ENCODE data around the gene USP49. TPM values are rescaled to one million over a fixed set of nuclear protein-coding genes. Genes with fewer than 3 reads are reported as not detected.

USP49 gene
- total RNA-seq, 6 donors from 2014 or later = 2.7 to 16.8 (median 4.3) TPM

DNA sequence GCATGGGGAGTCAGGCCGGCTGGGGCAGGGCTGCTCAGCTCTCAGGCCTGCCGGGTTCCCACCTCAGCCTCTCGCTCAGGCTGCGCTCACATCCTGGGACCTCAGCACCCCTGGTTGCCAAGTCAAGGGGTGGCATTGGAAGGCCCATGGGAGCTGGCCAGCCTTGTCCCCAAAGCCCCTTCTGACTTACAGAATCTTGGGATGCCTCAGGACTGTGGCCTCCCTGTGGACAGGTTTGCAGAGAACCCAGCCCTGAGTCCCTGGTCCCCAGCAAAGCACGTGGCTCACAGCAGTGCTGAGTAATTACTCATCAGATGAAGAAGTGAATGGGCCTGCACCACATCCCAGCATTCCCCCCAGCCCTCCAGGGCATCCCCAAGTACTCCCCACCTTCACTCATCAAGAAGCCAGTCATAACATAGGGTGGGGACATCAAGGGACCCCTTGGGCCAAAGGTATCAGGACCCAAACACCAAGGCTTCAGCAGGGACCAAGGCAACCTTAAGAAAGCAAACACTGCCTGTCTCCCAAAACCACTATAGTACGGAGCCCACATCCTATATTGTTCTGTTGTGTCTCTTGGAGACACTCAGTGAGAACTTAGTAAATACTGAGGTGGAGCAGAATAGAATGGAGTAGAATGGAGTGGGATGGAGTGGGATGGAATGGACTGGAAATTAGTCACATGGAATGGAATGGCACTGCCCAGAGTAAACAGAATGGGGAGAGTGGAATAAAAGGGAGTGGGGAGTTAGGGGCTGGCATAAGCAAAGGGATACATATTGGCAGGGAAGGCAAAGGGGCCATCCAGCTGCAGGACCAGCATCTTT is 151.6 kb downstream of the USP49 start:
- Histone ChIP-seq H3K9me3 (no peaks in the 10 kb centered on the region), H3K4me1 (peaks cover 0 to 36% (median 7%) of the 10 kb centered on the region in 4 donors), H3K27ac (peak overlapping the region in 2 of 4 donors; percentile 21 to 69), H3K27me3 (no peaks in the 10 kb centered on the region), H3K36me3 (no peaks in the 10 kb centered on the region), H3K4me3 (peak overlapping the region in 2 of 4 donors; percentile 30 to 41)
- DNase-seq = no peak
- WGBS, 2 donors = 73 to 88% methylated on average over 4 to 6 of the region's 6 CpGs
- ATAC-seq (ENCODE audit: low FRiP score in 2 of 2) = no peak
- no peak for TF ChIP-seq EP300 (IDR thresholded peaks at IDR 0.05)
- TF ChIP-seq POLR2A (IDR thresholded peaks at IDR 0.05) = no peak
- no peak for TF ChIP-seq POLR2AphosphoS5 (IDR thresholded peaks at IDR 0.05)
- TF ChIP-seq, protein P1, sequence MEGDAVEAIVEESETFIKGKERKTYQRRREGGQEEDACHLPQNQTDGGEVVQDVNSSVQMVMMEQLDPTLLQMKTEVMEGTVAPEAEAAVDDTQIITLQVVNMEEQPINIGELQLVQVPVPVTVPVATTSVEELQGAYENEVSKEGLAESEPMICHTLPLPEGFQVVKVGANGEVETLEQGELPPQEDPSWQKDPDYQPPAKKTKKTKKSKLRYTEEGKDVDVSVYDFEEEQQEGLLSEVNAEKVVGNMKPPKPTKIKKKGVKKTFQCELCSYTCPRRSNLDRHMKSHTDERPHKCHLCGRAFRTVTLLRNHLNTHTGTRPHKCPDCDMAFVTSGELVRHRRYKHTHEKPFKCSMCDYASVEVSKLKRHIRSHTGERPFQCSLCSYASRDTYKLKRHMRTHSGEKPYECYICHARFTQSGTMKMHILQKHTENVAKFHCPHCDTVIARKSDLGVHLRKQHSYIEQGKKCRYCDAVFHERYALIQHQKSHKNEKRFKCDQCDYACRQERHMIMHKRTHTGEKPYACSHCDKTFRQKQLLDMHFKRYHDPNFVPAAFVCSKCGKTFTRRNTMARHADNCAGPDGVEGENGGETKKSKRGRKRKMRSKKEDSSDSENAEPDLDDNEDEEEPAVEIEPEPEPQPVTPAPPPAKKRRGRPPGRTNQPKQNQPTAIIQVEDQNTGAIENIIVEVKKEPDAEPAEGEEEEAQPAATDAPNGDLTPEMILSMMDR (IDR thresholded peaks at IDR 0.05) = no peak

DNA sequence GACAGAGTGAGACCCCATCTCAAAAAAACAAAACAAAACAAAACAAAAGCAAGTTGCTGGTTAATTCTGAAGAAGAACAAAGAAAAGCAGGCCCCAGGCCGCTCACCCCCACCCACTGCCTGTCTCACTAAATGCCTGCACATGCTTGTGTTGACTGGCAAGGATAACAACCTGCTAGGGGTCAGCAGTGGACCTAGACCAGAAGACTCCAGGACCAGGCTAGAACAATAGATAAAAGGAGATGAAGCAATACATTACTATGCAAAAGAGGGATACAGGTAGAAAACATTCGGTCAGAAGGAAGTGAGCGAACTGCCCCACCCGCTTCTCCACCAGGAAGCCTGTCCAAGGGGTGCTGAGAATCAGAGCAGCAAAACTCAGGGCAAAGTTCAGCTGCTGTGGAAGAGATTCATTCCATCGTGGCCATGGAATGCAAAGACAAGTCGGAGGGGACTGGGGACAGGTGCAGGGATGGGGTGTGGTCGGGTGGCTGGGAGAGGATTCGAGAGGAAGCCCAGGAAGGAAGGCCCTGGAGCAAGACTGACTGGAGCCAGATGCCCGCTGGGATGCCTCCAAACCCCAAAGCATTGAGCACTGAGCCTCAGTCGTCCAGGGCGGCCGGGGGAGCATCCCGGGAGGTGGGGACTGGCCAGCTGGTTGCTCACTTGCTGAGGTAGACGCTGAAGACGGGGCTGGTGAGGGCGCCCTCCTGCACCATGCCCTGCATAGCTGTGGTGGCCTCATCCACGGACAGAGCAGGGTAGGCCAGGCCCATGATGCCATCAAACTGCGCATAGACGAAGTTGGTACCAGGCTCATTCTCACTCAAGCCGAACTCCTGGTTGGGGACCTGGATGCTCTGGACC is 153.3 kb downstream of the USP49 start:
- Histone ChIP-seq H3K36me3 (no peaks in the 10 kb centered on the region), H3K4me3 (no peak overlapping the region), H3K9me3 (no peaks in the 10 kb centered on the region), H3K27ac (peak overlapping the region in 1 of 4 donors; percentile 39), H3K27me3 (no peaks in the 10 kb centered on the region), H3K4me1 (peaks cover 0 to 23% (median 7%) of the 10 kb centered on the region in 4 donors)
- WGBS, 2 donors = 80 to 83% methylated on average over 18 to 20 of the region's 20 CpGs
- DNase-seq = peak in 1 of 2 donors; percentile 75
- TF ChIP-seq POLR2AphosphoS5 (IDR thresholded peaks at IDR 0.05) = no peak
- no peak for TF ChIP-seq EP300 (IDR thresholded peaks at IDR 0.05)
- TF ChIP-seq POLR2A (IDR thresholded peaks at IDR 0.05) = no peak
- TF ChIP-seq, protein P1 (IDR thresholded peaks at IDR 0.05) = no peak
- ATAC-seq (ENCODE audit: low FRiP score in 2 of 2) = no peak

DNA sequence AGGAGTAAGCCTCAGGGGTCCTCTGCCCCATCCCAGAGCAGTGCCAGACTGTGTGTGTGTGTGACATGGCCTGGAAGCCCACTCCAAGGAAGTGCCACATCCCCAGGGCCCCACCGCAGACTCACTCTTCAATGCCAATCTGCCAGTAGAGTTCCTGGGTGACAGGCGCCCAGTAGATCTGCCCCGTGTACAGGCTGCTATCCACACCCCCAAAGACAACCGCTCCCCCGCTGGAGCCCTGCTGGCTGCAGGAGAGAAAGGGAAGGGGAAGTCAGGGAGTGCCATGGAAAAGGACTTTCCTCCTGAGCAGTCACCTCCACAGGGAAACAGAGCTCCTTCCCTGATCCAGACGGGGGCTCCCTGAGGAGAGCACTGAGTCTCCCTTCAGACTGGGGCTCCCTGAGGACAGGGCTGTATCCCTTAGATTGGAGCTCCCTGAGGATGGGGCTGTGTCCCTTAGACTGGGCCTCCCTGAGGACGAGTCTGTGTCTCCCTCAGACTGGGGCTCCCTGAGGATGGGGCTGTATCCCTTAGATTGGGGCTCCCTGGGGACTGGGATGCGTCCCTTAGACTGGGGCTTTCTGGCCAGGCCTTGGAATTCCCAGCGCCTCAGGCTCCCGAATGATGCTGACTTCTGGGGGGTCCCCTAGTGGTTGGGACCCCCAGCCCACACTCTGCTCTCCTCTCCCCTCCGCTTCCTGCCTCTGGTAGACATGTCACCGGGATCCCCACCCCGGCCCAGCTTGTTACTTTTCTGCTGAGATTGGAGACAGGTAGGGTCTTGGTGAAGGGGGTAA is 154.6 kb downstream of the USP49 start:
- Histone ChIP-seq H3K36me3 (no peaks in the 10 kb centered on the region), H3K9me3 (no peaks in the 10 kb centered on the region), H3K4me1 (peaks cover 6 to 25% (median 14%) of the 10 kb centered on the region in 4 donors), H3K4me3 (no peak overlapping the region), H3K27me3 (no peaks in the 10 kb centered on the region), H3K27ac (peak overlapping the region in 1 of 4 donors; percentile 49)
- ATAC-seq (ENCODE audit: low FRiP score in 2 of 2) (no peak), DNase-seq (no peak)
- TF ChIP-seq POLR2AphosphoS5 (IDR thresholded peaks at IDR 0.05) (no peak), POLR2A (IDR thresholded peaks at IDR 0.05) (no peak), EP300 (IDR thresholded peaks at IDR 0.05) (no peak)
- TF ChIP-seq, protein P1 (IDR thresholded peaks at IDR 0.05) = no peak
- WGBS, 2 donors = 91 to 92% methylated on average over 9 to 12 of the region's 13 CpGs

Small RNA genes lying within 50 kb of the gene (small RNA-seq; reads per million reads assigned to genes)
- gene AL365205.2 (0 reads per million in 4 donors), gene AL365205.3 (0 reads per million in 4 donors), gene RF00019 (0 reads per million in 4 donors), gene RF00393 (0 reads per million in 4 donors)

Other genes with a start within 250 kb of the USP49 start
- 10 to 100 TPM; 20.2 to 46.0 (median 27.3) TPM for gene TFEB, start 159.8 kb downstream of the USP49 start, total RNA-seq
- gene PGC, start 148.0 kb downstream of the USP49 start, total RNA-seq = 1,000 to 10,000 TPM in 2 of 6 donors, 100 to 1,000 TPM in 4; 241 to 4,380 (median 659) TPM
- 10 to 100 TPM in 1 of 6 donors, 1 to 10 TPM in 5; 4.1 to 26.2 (median 6.8) TPM for gene FRS3, start 115.5 kb downstream of the USP49 start, total RNA-seq
- gene PRICKLE4, start 114.6 kb downstream of the USP49 start, total RNA-seq = 100 to 1,000 TPM in 1 of 6 donors, 10 to 100 TPM in 4, 1 to 10 TPM in 1; 9.3 to 133 (median 14.6) TPM
- gene TOMM6, start 107.7 kb downstream of the USP49 start, total RNA-seq = 100 to 1,000 TPM in 3 of 6 donors, 10 to 100 TPM in 2, 1 to 10 TPM in 1; 7.3 to 169 (median 96.9) TPM
- gene MED20, start 25.8 kb upstream of the USP49 start, total RNA-seq = 10 to 100 TPM in 5 of 6 donors, 1 to 10 TPM in 1; 6.4 to 19.9 (median 15.3) TPM
- gene BYSL, start 26.1 kb upstream of the USP49 start, total RNA-seq = 10 to 100 TPM in 3 of 6 donors, 1 to 10 TPM in 3; 5.6 to 20.9 (median 12.5) TPM
- gene CCND3, start 46.4 kb upstream of the USP49 start, total RNA-seq = 100 to 1,000 TPM; 138 to 305 (median 211) TPM
- gene TAF8, start 155.1 kb upstream of the USP49 start, total RNA-seq = 10 to 100 TPM; 23.0 to 67.1 (median 34.4) TPM
- 10 to 100 TPM in 5 of 6 donors, 1 to 10 TPM in 1; 9.4 to 26.3 (median 17.0) TPM for gene C6orf132, start 247.2 kb upstream of the USP49 start, total RNA-seq